Tibial nerve (tissue), 4 donors: ENCODE measurements around the gene ASTN2. TPM values are rescaled to one million over a fixed set of nuclear protein-coding genes. Genes with fewer than 3 reads are reported as not detected.

ENCODE experiments used
- DNase-seq, 2 donors: peaks; one replicate each; pipeline ENCODE4 v3.0.0-alpha.2; 2019; ENCODE audit warnings: low spot score in 2 of 2
- H3K27ac ChIP-seq, 4 donors: fragments of 200-600 bp; sonication (generic) in 3 of 4; one replicate each; pipeline ENCODE4 v1.5.1; 2017 to 2019; ENCODE audit warnings: mild to moderate bottlenecking in 1 of 4
- H3K27me3 ChIP-seq, 2 donors: fragments of 200-600 bp; sonication (generic) in 1 of 2; one replicate each; pipeline versions ENCODE4 v1.5.1 to v1.6.0; 2017 to 2019
- H3K36me3 ChIP-seq, 3 donors: fragments of 200-600 bp; sonication (generic); one replicate each; pipeline ENCODE4 v1.5.1; 2018 to 2019
- H3K4me1 ChIP-seq, 4 donors: fragments of 200-600 bp; sonication (generic) in 3 of 4; one replicate each; pipeline ENCODE4 v1.5.1; 2017 to 2019
- H3K4me3 ChIP-seq, 4 donors: fragments of 200-600 bp; sonication (generic) in 3 of 4; one replicate each; pipeline ENCODE4 v1.5.1; 2017 to 2019; ENCODE audit warnings: mild to moderate bottlenecking in 1 of 4, moderate library complexity in 1 of 4
- H3K9me3 ChIP-seq, 4 donors: fragments of 200-600 bp; sonication (generic) in 3 of 4; one replicate each; pipeline ENCODE4 v1.5.1; 2017 to 2019
- CTCF ChIP-seq, 5 experiments: fragments of 200-600 bp in 3 of 5; fragments of 450-650 bp in 2 of 5; sonication (generic) in 3 of 5; IDR thresholded peaks; one replicate each; pipeline ENCODE4 v1.5.1; 2016 to 2019; ENCODE audit warnings: antibody characterized with exemption in 5 of 5, mild to moderate bottlenecking in 3 of 5, moderate library complexity in 2 of 5
- EP300 ChIP-seq, 2 donors: sonication (generic); formaldehyde crosslinking; IDR thresholded peaks; one replicate each; pipeline ENCODE4 v1.6.1; 2017; ENCODE audit warnings: antibody characterized with exemption in 2 of 2, mild to moderate bottlenecking in 1 of 2
- POLR2A ChIP-seq, 2 donors: fragments of 450-650 bp; IDR thresholded peaks; one replicate each; pipeline ENCODE4 v1.6.1; 2017; ENCODE audit warnings: antibody characterized with exemption in 2 of 2, mild to moderate bottlenecking in 2 of 2, moderate library complexity in 2 of 2
- WGBS, 2 donors: methylation state at CpG; one replicate each; pipeline ENCODE4 v1.1.5; 2018; 5-methylcytosine and 5-hydroxymethylcytosine counted together
- total RNA-seq, 4 donors: library from RNA; depleted of rRNA; stranded (reverse); fragments of >200 nt; gene quantifications; one replicate each; pipeline ENCODE4 v1.1.0, GENCODE V29; 2016

The ASTN2 gene
- total RNA-seq, 4 donors from 2014 or later: 9.0 to 14.9 (median 12.3) TPM

GRCh38 chr9:116449949-116450348 lies 964.9 kb downstream of the ASTN2 start:
- peaks cover 0 to 11% (median 0%) of the 10 kb centered on the region in 4 donors for H3K4me1 ChIP-seq

GRCh38 chr9:116448431-116448830 lies 966.4 kb downstream of the ASTN2 start:
- Histone ChIP-seq H3K4me3 (no peak overlapping the region), H3K36me3 (no peaks in the 10 kb centered on the region), H3K27ac (no peak overlapping the region), H3K27me3 (no peaks in the 10 kb centered on the region), H3K9me3 (no peaks in the 10 kb centered on the region), H3K4me1 (peaks cover 0 to 11% (median 0%) of the 10 kb centered on the region in 4 donors)
- no peak for TF ChIP-seq POLR2A (IDR thresholded peaks at IDR 0.05)
- no peak for TF ChIP-seq EP300 (IDR thresholded peaks at IDR 0.05)
- no peak for TF ChIP-seq CTCF (IDR thresholded peaks at IDR 0.05)
- 61 to 81% methylated on average over 3 of the region's 3 CpGs for WGBS, 2 donors
- DNase-seq: no peak

More at GRCh38 chr9:116449949-116450348, 964.9 kb downstream of the ASTN2 start:
- no peaks in the 10 kb centered on the region for H3K9me3 ChIP-seq
- 56 to 59% methylated on average over 3 of the region's 3 CpGs for WGBS, 2 donors
- TF ChIP-seq CTCF (IDR thresholded peaks at IDR 0.05): no peak
- TF ChIP-seq EP300 (IDR thresholded peaks at IDR 0.05): no peak
- no peak for TF ChIP-seq POLR2A (IDR thresholded peaks at IDR 0.05)
- no peak overlapping the region for H3K4me3 ChIP-seq
- no peaks in the 10 kb centered on the region for H3K36me3 ChIP-seq
- DNase-seq: no peak
- H3K27me3 ChIP-seq: no peaks in the 10 kb centered on the region
- no peak overlapping the region for H3K27ac ChIP-seq

- no peaks in the 10 kb centered on the region for H3K9me3 ChIP-seq
- H3K27ac ChIP-seq: no peak overlapping the region
- no peak for DNase-seq
- TF ChIP-seq POLR2A (IDR thresholded peaks at IDR 0.05) (no peak), EP300 (IDR thresholded peaks at IDR 0.05) (no peak), CTCF (IDR thresholded peaks at IDR 0.05) (no peak)
- no peaks in the 10 kb centered on the region for H3K27me3 ChIP-seq
- H3K4me3 ChIP-seq: no peak overlapping the region
- 29 to 31% methylated on average over 4 to 6 of the region's 6 CpGs for WGBS, 2 donors
- H3K36me3 ChIP-seq: no peaks in the 10 kb centered on the region
- H3K4me1 ChIP-seq: peaks cover 0 to 11% (median 0%) of the 10 kb centered on the region in 4 donors
These were observed 966.9 kb downstream of the ASTN2 start for GRCh38 chr9:116447934-116448333.

GRCh38 chr9:116442528-116442927 lies 972.3 kb downstream of the ASTN2 start:
- Histone ChIP-seq H3K27me3 (no peaks in the 10 kb centered on the region), H3K36me3 (peaks cover 0 to 38% (median 0%) of the 10 kb centered on the region in 3 donors), H3K4me3 (no peak overlapping the region), H3K27ac (no peak overlapping the region), H3K4me1 (no peaks in the 10 kb centered on the region), H3K9me3 (no peaks in the 10 kb centered on the region)
- TF ChIP-seq EP300 (IDR thresholded peaks at IDR 0.05) (no peak), POLR2A (IDR thresholded peaks at IDR 0.05) (no peak), CTCF (IDR thresholded peaks at IDR 0.05) (no peak)
- no peak for DNase-seq

GRCh38 chr9:116437411-116438370 lies 977.2 kb downstream of the ASTN2 start:
- peaks cover 0 to 38% (median 0%) of the 10 kb centered on the region in 3 donors for H3K36me3 ChIP-seq
- no peak overlapping the region for H3K4me3 ChIP-seq
- H3K27ac ChIP-seq: no peak overlapping the region
- H3K27me3 ChIP-seq: no peaks in the 10 kb centered on the region
- 84 to 92% methylated on average over 10 of the region's 11 CpGs for WGBS, 2 donors
- no peaks in the 10 kb centered on the region for H3K9me3 ChIP-seq
- no peak for DNase-seq
- TF ChIP-seq CTCF (IDR thresholded peaks at IDR 0.05) (no peak), EP300 (IDR thresholded peaks at IDR 0.05) (no peak), POLR2A (IDR thresholded peaks at IDR 0.05) (no peak)
- H3K4me1 ChIP-seq: no peaks in the 10 kb centered on the region
